DOHH2 (cell line): ENCODE results near the gene GSX2.

Experiments used
- H3F3A ChIP-seq: fragments of 200-600 bp; sonication (generic), shearing (Covaris generic); 2 replicates; pipeline ENCODE4 v1.6.0; 2016; ENCODE audit warnings: antibody characterized with exemption, mild to moderate bottlenecking; ENCODE audit not compliant: control insufficient read depth, insufficient read depth
- H3K27ac ChIP-seq: fragments of 200-600 bp; sonication (generic); 2 replicates; pipeline ENCODE4 v1.5.1; 2014; ENCODE audit warnings: low read depth, mild to moderate bottlenecking, low read length, moderate library complexity
- H3K27me3 ChIP-seq: fragments of 200-600 bp; sonication (generic); 2 replicates; pipeline ENCODE4 v1.6.1; 2014; ENCODE audit warnings: mild to moderate bottlenecking, low read length, mixed read lengths; ENCODE audit not compliant: control insufficient read depth
- H3K36me3 ChIP-seq: fragments of 200-600 bp; sonication (generic); 2 replicates; pipeline ENCODE4 v1.6.1; 2014; ENCODE audit warnings: mild to moderate bottlenecking, low read length, moderate library complexity, mixed read lengths; ENCODE audit not compliant: control insufficient read depth
- H3K4me1 ChIP-seq: fragments of 200-600 bp; sonication (generic); 2 replicates; pipeline ENCODE4 v1.6.1; 2014; ENCODE audit warnings: mild to moderate bottlenecking, low read length, mixed read lengths; ENCODE audit not compliant: control insufficient read depth
- H3K4me2 ChIP-seq: fragments of 200-600 bp; sonication (generic); 2 replicates; pipeline ENCODE4 v1.6.0; 2014; ENCODE audit warnings: mild to moderate bottlenecking, low read length, moderate library complexity
- H3K4me3 ChIP-seq: fragments of 200-600 bp; sonication (generic); 2 replicates; pipeline ENCODE4 v1.5.1; 2014; ENCODE audit warnings: mild to moderate bottlenecking, low read length, mixed read lengths
- H3K79me2 ChIP-seq: fragments of 200-600 bp; sonication (generic); 2 replicates; pipeline ENCODE4 v1.6.1; 2014; ENCODE audit warnings: mild to moderate bottlenecking, low read length, mixed read lengths; ENCODE audit not compliant: control insufficient read depth
- H3K9me2 ChIP-seq: fragments of 200-600 bp; sonication (generic); replicated peaks from 2 replicates; pipeline ENCODE4 v1.6.1; 2014; ENCODE audit warnings: mild to moderate bottlenecking, low read length, mixed read lengths; ENCODE audit not compliant: control insufficient read depth
- H3K9me3 ChIP-seq: fragments of 200-600 bp; sonication (generic); 2 replicates; pipeline ENCODE4 v1.6.1; 2014; ENCODE audit warnings: antibody characterized with exemption, low read length, mixed read lengths; ENCODE audit not compliant: control insufficient read depth, insufficient read depth
- H4K20me1 ChIP-seq: fragments of 200-600 bp; sonication (generic); 2 replicates; pipeline ENCODE4 v1.6.0; 2014; ENCODE audit warnings: low read depth, mild to moderate bottlenecking, antibody characterized with exemption, low read length, moderate library complexity; ENCODE audit not compliant: control insufficient read depth, insufficient read depth
- EZH2phosphoT487 ChIP-seq: fragments of 200-600 bp; sonication (generic); IDR thresholded peaks from 2 replicates; pipeline ENCODE4 v1.6.1; 2017; ENCODE audit warnings: borderline replicate concordance, mild to moderate bottlenecking, antibody characterized with exemption, low read length, moderate library complexity, mixed read lengths
- TF ChIP-seq, protein P1 (sequence below): fragments of 200-600 bp; sonication (generic); IDR thresholded peaks from one replicate; pipeline ENCODE4 v1.5.1; 2014; ENCODE audit warnings: antibody characterized with exemption, mild to moderate bottlenecking, low read depth, low read length; ENCODE audit not compliant: poor library complexity, severe bottlenecking

GSX2 gene

DNA sequence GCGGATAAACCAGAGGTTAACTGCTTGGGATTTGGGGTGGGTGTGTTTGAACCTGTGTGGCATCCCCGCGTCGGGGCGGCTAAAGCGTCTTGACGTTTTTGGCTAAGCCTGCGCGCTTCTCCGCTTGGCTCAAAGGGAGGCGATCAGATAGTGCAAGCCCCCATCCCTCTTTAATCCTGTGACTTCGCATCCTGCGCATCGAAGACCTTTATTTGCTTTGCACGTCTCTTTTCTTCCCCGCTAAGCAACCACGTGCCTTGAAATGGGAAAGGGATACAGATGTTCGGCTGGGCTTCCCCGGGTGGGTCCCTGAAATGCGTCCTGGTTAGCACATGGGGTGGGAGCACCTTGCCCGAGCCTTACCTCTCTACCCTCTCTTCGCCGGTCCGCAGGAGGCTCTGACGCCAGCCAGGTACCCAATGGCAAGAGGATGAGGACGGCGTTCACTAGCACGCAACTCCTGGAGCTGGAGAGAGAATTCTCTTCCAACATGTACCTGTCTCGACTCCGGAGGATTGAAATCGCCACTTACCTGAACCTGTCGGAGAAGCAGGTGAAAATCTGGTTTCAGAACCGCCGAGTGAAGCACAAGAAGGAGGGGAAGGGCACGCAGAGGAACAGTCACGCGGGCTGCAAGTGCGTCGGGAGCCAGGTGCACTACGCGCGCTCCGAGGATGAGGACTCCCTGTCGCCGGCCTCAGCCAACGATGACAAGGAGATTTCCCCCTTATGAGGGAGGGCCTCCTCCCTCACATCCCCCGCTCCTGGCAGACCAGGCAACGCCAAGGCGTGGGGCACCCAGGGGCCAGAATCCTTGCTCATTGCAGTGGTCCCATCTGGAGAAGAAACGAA is 1.5 kb downstream of the GSX2 start:
- Histone ChIP-seq H3K27me3 (peaks cover 93% of the 10 kb centered on the region), H3K36me3 (no peaks in the 10 kb centered on the region), H3K9me3 (no peaks in the 10 kb centered on the region), H3F3A (no peaks in the 10 kb centered on the region; the same call in 1 of the 2 replicates), H3K4me2 (peak overlapping the region; percentile 80), H3K27ac (no peak overlapping the region), H4K20me1 (no peaks in the 10 kb centered on the region), H3K4me3 (peak overlapping the region; percentile 69), H3K4me1 (peaks cover 54% of the 10 kb centered on the region), H3K79me2 (no peaks in the 10 kb centered on the region), H3K9me2 (no peaks in the 10 kb centered on the region)
- peak; percentile 88; the same call in 1 of the 2 replicates for TF ChIP-seq EZH2phosphoT487
- TF ChIP-seq, protein P1, sequence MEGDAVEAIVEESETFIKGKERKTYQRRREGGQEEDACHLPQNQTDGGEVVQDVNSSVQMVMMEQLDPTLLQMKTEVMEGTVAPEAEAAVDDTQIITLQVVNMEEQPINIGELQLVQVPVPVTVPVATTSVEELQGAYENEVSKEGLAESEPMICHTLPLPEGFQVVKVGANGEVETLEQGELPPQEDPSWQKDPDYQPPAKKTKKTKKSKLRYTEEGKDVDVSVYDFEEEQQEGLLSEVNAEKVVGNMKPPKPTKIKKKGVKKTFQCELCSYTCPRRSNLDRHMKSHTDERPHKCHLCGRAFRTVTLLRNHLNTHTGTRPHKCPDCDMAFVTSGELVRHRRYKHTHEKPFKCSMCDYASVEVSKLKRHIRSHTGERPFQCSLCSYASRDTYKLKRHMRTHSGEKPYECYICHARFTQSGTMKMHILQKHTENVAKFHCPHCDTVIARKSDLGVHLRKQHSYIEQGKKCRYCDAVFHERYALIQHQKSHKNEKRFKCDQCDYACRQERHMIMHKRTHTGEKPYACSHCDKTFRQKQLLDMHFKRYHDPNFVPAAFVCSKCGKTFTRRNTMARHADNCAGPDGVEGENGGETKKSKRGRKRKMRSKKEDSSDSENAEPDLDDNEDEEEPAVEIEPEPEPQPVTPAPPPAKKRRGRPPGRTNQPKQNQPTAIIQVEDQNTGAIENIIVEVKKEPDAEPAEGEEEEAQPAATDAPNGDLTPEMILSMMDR = no peak

DNA sequence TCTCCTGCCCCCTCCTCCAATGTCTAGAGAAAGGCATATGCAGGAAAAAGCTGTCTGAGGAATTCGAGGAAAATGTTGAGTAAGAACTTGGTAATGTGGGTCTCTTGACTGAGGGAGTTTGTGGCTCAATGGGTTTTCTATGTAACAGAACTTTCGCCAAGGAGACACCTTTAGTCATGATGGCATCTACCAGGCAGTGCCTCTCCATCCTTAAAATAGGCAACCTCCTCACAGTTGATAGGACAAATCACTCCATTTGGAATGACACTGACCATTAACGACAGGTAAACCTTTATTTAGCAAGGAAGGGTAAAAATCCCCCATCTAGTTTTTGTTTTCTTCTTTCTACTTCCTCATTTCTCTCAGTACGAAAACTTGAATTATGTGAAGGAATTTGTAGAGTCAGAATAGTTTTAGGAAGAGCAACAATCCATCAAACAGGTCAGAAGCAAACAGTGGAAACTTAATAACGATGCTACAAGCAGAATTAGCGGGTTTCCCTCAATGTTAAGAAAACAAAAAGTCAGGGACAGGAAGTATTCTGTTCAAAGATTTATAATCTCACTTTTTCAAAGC is 2.7 kb downstream of the GSX2 start:
- H3K4me2 ChIP-seq = peak overlapping the region; percentile 36
- H4K20me1 ChIP-seq = no peaks in the 10 kb centered on the region
- H3K27ac ChIP-seq = no peak overlapping the region
- H3F3A ChIP-seq = no peaks in the 10 kb centered on the region; the same call in 1 of the 2 replicates
- H3K9me3 ChIP-seq = no peaks in the 10 kb centered on the region
- H3K36me3 ChIP-seq = no peaks in the 10 kb centered on the region
- 0 out of 2 replicates have a peak, but pooled peaks have one; percentile 40 for TF ChIP-seq EZH2phosphoT487
- TF ChIP-seq, protein P1 = no peak
- no peaks in the 10 kb centered on the region for H3K9me2 ChIP-seq
- H3K4me1 ChIP-seq = peaks cover 57% of the 10 kb centered on the region
- 0 out of 2 replicates have a peak overlapping the region, but pooled peaks have one; percentile 22 for H3K4me3 ChIP-seq
- H3K79me2 ChIP-seq = no peaks in the 10 kb centered on the region
- peaks cover 91% of the 10 kb centered on the region for H3K27me3 ChIP-seq

DNA sequence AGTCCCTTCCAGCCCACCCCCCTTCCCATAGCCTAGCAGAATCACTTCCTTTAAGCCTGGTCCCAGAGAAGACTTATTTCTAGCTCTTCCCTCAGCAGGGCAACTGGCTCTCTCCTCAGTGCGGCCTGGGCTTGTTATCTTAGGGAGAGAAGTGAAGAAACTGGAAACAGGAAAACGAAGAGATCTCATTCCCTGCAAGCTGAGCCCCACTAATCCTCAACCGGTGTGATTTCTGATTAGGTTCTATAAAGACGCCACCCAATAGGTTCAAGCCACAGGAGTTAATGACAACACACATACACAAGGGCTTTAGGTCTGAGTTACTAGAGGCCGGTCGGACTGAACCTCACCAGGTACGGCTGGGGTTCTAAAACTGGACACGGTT is 3.2 kb downstream of the GSX2 start:
- TF ChIP-seq, protein P1 = no peak
- 0 out of 2 replicates have a peak, but pooled peaks have one; percentile 3 for TF ChIP-seq EZH2phosphoT487
- H4K20me1 ChIP-seq = no peaks in the 10 kb centered on the region
- no peaks in the 10 kb centered on the region for H3K36me3 ChIP-seq
- H3K27me3 ChIP-seq = peaks cover 90% of the 10 kb centered on the region
- no peak overlapping the region for H3K27ac ChIP-seq
- H3K9me2 ChIP-seq = no peaks in the 10 kb centered on the region
- H3K79me2 ChIP-seq = no peaks in the 10 kb centered on the region
- no peak overlapping the region for H3K4me3 ChIP-seq
- peaks cover 60% of the 10 kb centered on the region for H3K4me1 ChIP-seq
- no peaks in the 10 kb centered on the region for H3K9me3 ChIP-seq
- no peak overlapping the region for H3K4me2 ChIP-seq
- no peaks in the 10 kb centered on the region; the same call in 1 of the 2 replicates for H3F3A ChIP-seq
